ENCODE data around the gene USP49.
"Not testable (repeated sequence)": the region's sequence is repeated elsewhere in the genome, so short reads cannot be mapped to it uniquely, and the experiment has no call there.

The USP49 gene

GRCh38 chr6:41767112-41767833 lies 127.9 kb downstream of the USP49 start:
- H3K27me3 Mint-ChIP-seq (ENCODE audit: low read depth): no peaks in the 10 kb centered on the region
- peaks cover 4% of the 10 kb centered on the region for H3K36me3 Mint-ChIP-seq (ENCODE audit: low read depth)
- no peak overlapping the region for H3K4me3 Mint-ChIP-seq
- no peaks in the 10 kb centered on the region for H3K9me3 Mint-ChIP-seq
- no peak for DNase-seq (ENCODE audit: low spot score)
- peaks cover 13% of the 10 kb centered on the region for H3K4me1 Mint-ChIP-seq (ENCODE audit: low read depth)
- no peak overlapping the region for H3K27ac Mint-ChIP-seq

GRCh38 chr6:41766043-41766664 lies 129.0 kb downstream of the USP49 start:
- H3K4me1 Mint-ChIP-seq (ENCODE audit: low read depth): peaks cover 13% of the 10 kb centered on the region
- H3K4me3 Mint-ChIP-seq; H3K27ac Mint-ChIP-seq; H3K9me3 Mint-ChIP-seq; H3K36me3 Mint-ChIP-seq (ENCODE audit: low read depth); H3K27me3 Mint-ChIP-seq (ENCODE audit: low read depth); DNase-seq (ENCODE audit: low spot score): not testable (repeated sequence)

DNA sequence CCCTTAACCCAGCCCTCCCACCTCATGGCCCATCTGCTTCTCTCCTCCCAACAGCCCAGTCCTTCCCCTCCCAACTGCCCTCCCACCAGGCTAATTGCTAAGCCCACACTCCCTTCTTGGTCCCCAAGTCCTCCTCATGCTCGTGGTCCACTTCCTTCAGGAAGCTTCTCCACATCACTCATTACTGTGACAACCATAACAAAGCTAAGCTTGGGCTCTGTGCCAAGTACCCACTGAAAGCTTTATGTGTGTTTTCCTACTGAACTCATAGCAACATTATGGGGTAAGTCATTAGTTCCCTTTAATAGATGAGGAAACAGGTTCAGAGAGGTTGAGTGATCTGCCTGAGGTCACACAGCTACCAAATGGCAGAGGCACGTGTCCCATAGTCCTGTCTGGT lies 131.7 kb downstream of the USP49 start:
- Mint-ChIP-seq H3K27ac (no peak overlapping the region), H3K36me3 (ENCODE audit: low read depth) (no peaks in the 10 kb centered on the region), H3K4me1 (ENCODE audit: low read depth) (peaks cover 5% of the 10 kb centered on the region), H3K27me3 (ENCODE audit: low read depth) (no peaks in the 10 kb centered on the region), H3K9me3 (no peaks in the 10 kb centered on the region), H3K4me3 (no peak overlapping the region)
- DNase-seq (ENCODE audit: low spot score): no peak

GRCh38 chr6:41759905-41760579 lies 135.1 kb downstream of the USP49 start:
- no peak overlapping the region for H3K27ac Mint-ChIP-seq

DNA sequence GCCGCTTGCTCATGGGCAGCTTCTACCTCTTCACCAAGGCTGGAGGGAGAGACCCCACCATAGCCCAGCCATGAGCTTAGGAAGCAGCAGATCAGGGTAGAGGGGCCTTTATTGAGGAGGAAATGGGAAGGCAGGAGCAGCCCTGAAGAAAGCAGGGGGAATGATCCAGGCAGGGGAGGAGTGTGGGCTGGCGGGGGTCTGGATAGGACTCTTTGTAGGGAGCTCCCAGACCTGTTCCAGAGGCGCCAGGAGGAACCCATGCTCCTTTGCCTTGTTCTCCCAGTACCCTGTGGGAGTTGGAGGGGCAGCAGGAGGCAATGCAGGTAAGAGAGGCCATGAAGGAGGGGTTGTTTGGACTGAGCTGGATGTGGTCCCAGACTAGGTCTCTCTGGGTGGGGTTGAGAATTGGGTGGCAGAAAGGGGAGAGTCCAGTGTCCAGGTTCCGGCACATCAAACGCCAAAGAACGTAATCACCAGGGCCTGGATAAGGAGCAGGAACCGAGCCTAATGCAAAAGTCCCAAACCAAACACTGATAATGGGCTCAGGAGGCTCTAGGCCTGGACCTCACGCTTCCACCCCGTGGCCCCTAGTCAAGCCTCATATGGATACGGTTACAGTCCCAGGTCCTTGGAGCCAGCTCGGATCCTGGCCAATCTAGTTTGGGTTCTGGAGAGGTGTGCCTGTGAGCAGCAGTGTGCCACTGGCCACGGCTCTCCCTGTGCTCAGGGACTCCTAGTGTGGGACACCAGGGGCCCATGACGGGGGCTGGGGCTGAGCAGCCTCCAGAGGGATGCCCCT lies 135.9 kb downstream of the USP49 start:
- Mint-ChIP-seq H3K36me3 (ENCODE audit: low read depth) (no peaks in the 10 kb centered on the region), H3K9me3 (no peaks in the 10 kb centered on the region), H3K27ac (no peak overlapping the region), H3K27me3 (ENCODE audit: low read depth) (peaks cover 7% of the 10 kb centered on the region), H3K4me1 (ENCODE audit: low read depth) (no peaks in the 10 kb centered on the region), H3K4me3 (no peak overlapping the region)
- DNase-seq (ENCODE audit: low spot score): no peak

More at GRCh38 chr6:41759905-41760579, 135.1 kb downstream of the USP49 start:
- Mint-ChIP-seq H3K9me3 (no peaks in the 10 kb centered on the region), H3K27me3 (ENCODE audit: low read depth) (peaks cover 4% of the 10 kb centered on the region), H3K36me3 (ENCODE audit: low read depth) (no peaks in the 10 kb centered on the region), H3K4me3 (no peak overlapping the region), H3K4me1 (ENCODE audit: low read depth) (no peaks in the 10 kb centered on the region)
- no peak for DNase-seq (ENCODE audit: low spot score)

DNA sequence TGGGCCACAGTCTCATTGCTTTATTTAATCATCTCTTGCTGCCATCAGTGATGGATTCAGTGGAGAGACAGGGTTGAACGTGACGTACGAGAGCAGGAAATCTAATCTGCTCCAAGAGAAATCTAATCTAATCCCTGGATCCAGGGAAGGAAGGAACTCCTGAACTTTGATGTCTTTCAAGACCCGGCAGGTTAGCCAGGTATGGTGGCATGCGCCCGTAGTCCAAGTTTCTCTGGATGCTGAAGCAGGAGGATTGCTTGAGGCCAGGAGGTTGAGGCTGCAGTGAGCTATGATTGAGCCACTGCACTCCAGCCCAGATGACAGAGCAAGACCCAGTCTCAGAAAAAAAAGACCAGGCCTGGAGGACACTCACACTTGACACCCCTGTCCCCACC lies 136.5 kb downstream of the USP49 start:
- H3K27ac Mint-ChIP-seq: no peak overlapping the region
- H3K9me3 Mint-ChIP-seq: no peaks in the 10 kb centered on the region
- no peak for DNase-seq (ENCODE audit: low spot score)
- no peaks in the 10 kb centered on the region for H3K36me3 Mint-ChIP-seq (ENCODE audit: low read depth)
- peaks cover 11% of the 10 kb centered on the region for H3K27me3 Mint-ChIP-seq (ENCODE audit: low read depth)
- no peak overlapping the region for H3K4me3 Mint-ChIP-seq
- no peaks in the 10 kb centered on the region for H3K4me1 Mint-ChIP-seq (ENCODE audit: low read depth)

DNA sequence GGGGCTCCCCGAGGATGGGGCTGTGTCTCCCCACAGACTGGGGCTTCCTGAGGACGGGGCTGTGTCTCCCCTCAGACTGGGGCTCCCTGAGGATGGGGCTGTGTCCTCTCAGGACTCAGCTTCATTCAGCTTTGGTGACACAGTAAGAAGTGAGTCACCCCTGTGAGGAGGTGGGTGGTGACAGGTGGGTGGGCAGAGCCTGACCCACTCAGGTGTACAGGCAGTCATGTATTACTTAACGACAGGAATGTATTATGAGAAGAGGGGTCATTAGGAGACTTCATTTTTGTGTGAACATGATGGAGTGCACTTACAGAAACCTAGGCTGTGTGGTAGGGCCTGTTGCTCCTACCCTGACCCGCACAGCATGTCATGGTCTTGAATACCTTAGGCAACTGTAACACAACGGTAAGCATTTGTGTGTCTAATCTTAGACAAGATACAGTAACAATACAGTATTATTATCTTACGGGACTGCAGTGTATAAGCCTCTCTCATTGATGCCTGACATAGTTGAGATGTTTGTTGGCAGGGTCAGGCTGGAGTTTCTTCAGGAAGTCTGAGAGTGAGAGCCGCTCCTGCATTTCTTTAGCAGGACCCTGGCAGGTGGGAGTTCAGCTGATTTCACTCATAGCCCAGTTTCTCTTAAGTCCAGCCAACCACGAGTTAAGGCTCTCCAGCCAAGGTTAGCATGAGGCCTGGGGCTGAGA lies 137.1 kb downstream of the USP49 start:
- Mint-ChIP-seq H3K9me3 (no peaks in the 10 kb centered on the region), H3K4me3 (no peak overlapping the region), H3K27ac (no peak overlapping the region), H3K27me3 (ENCODE audit: low read depth) (peaks cover 17% of the 10 kb centered on the region), H3K36me3 (ENCODE audit: low read depth) (no peaks in the 10 kb centered on the region), H3K4me1 (ENCODE audit: low read depth) (no peaks in the 10 kb centered on the region)
- no peak for DNase-seq (ENCODE audit: low spot score)

DNA sequence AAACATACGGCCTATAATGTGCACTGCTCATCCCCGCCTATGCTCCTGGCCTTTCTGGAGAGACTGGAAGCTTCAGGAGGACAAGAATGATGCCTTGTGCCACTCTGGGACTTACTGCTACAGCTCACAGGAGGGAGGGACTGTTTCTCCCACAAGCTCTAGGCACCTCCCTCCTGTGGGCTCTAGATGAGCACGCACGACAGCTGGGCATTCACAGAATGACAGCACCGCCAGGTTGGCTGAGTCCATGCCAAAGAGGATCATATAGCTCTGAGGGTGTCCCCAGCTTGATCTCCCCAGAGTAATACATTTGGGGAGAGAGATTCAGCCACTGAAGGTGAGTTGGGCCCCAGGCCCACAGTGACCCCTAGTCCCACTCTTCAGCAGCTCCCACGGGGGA lies 137.9 kb downstream of the USP49 start:
- no peak for DNase-seq (ENCODE audit: low spot score)
- H3K9me3 Mint-ChIP-seq: no peaks in the 10 kb centered on the region
- no peak overlapping the region for H3K4me3 Mint-ChIP-seq
- H3K27ac Mint-ChIP-seq: no peak overlapping the region
- peaks cover 18% of the 10 kb centered on the region for H3K27me3 Mint-ChIP-seq (ENCODE audit: low read depth)
- no peaks in the 10 kb centered on the region for H3K36me3 Mint-ChIP-seq (ENCODE audit: low read depth)
- no peaks in the 10 kb centered on the region for H3K4me1 Mint-ChIP-seq (ENCODE audit: low read depth)

- no peak for DNase-seq (ENCODE audit: low spot score)
- no peaks in the 10 kb centered on the region for H3K9me3 Mint-ChIP-seq
- H3K36me3 Mint-ChIP-seq (ENCODE audit: low read depth): no peaks in the 10 kb centered on the region
- H3K27ac Mint-ChIP-seq: no peak overlapping the region
- peaks cover 18% of the 10 kb centered on the region for H3K27me3 Mint-ChIP-seq (ENCODE audit: low read depth)
- H3K4me3 Mint-ChIP-seq: no peak overlapping the region
- H3K4me1 Mint-ChIP-seq (ENCODE audit: low read depth): no peaks in the 10 kb centered on the region
These were observed 138.8 kb downstream of the USP49 start for GRCh38 chr6:41756354-41756753.

GRCh38 chr6:41755895-41756294 lies 139.3 kb downstream of the USP49 start:
- Mint-ChIP-seq H3K4me1 (ENCODE audit: low read depth) (no peaks in the 10 kb centered on the region), H3K36me3 (ENCODE audit: low read depth) (no peaks in the 10 kb centered on the region), H3K4me3 (no peak overlapping the region), H3K9me3 (no peaks in the 10 kb centered on the region), H3K27ac (no peak overlapping the region), H3K27me3 (ENCODE audit: low read depth) (peaks cover 22% of the 10 kb centered on the region)
- DNase-seq (ENCODE audit: low spot score): no peak

DNA sequence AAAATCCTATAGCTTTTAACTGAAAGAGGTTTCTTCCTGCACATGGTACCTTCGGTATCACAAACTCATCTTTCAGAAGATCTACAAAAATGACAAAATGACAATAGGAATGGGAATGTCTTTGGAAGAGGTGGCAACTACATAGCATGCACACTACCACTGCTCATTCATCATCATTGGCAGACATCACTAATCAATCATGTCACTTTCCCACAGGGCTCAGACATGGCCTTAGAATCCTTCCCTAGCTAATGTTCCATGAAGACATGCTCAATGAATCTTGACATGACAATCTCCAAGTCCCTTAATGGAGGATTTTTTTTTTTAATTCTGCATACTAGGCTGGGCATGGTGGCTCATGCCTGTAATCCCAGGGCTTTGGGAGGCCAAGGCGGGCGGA lies 144.8 kb downstream of the USP49 start:
- no peak overlapping the region for H3K4me3 Mint-ChIP-seq
- H3K27me3 Mint-ChIP-seq (ENCODE audit: low read depth): peaks cover 26% of the 10 kb centered on the region
- DNase-seq (ENCODE audit: low spot score): no peak
- H3K9me3 Mint-ChIP-seq: no peaks in the 10 kb centered on the region
- H3K4me1 Mint-ChIP-seq (ENCODE audit: low read depth): no peaks in the 10 kb centered on the region
- H3K36me3 Mint-ChIP-seq (ENCODE audit: low read depth): no peaks in the 10 kb centered on the region
- no peak overlapping the region for H3K27ac Mint-ChIP-seq

- H3K9me3 Mint-ChIP-seq: no peaks in the 10 kb centered on the region
- H3K4me3 Mint-ChIP-seq: no peak overlapping the region
- no peak overlapping the region for H3K27ac Mint-ChIP-seq
- DNase-seq (ENCODE audit: low spot score): no peak
- H3K36me3 Mint-ChIP-seq (ENCODE audit: low read depth): no peaks in the 10 kb centered on the region
- H3K27me3 Mint-ChIP-seq (ENCODE audit: low read depth): peaks cover 15% of the 10 kb centered on the region
- H3K4me1 Mint-ChIP-seq (ENCODE audit: low read depth): no peaks in the 10 kb centered on the region
These were observed 146.6 kb downstream of the USP49 start for GRCh38 chr6:41748542-41748941.

DNA sequence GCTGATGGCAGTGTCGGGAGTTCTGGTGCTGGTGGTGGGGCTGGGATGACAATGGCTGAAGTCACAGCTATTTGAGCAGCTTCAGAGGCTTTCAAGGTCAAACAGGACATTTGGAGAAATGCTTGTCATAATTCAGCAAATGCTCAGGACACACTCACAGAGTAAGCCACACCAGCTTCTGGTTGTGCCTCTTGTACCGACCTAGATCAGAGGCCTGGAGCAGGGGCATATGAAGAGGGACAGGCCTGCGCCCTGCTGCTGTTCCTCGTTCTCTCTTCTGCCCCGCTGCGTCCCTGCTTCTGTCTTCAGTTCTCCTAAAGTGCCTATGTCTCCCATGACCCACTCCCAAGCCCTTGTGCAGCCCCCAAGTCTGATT lies 147.1 kb downstream of the USP49 start:
- H3K4me1 Mint-ChIP-seq (ENCODE audit: low read depth): no peaks in the 10 kb centered on the region
- H3K9me3 Mint-ChIP-seq: no peaks in the 10 kb centered on the region
- no peaks in the 10 kb centered on the region for H3K36me3 Mint-ChIP-seq (ENCODE audit: low read depth)
- H3K27me3 Mint-ChIP-seq (ENCODE audit: low read depth): peaks cover 11% of the 10 kb centered on the region
- no peak overlapping the region for H3K27ac Mint-ChIP-seq
- no peak overlapping the region for H3K4me3 Mint-ChIP-seq
- no peak for DNase-seq (ENCODE audit: low spot score)

Data from T-helper 2 cell treated with Interferon-gamma antibody and Interleukin-4, amounts not matched to agents 5 μg/mL and 100 μg/mL, for 36 hours (primary cell).